Coronary artery (tissue), 2 donors: ENCODE measurements around the gene MFSD12.

ENCODE experiments used
- DNase-seq: peaks from one replicate; pipeline ENCODE4 v3.0.0-alpha.2; 2017; ENCODE audit warnings: low spot score
- H3K27ac ChIP-seq, 2 donors: fragments of 200-600 bp; sonication (generic); one replicate each; pipeline ENCODE4 v1.5.1; 2016 to 2019
- H3K4me3 ChIP-seq: fragments of 200-600 bp; sonication (generic); 2 replicates; pipeline ENCODE4 v1.5.1; 2016; ENCODE audit warnings: mild to moderate bottlenecking, moderate library complexity
- TF ChIP-seq, protein P1 (sequence below): fragments of 200-600 bp; sonication (generic); IDR thresholded peaks from one replicate; pipeline ENCODE4 v1.5.1; 2019; ENCODE audit warnings: antibody characterized with exemption

Gene MFSD12

DNA sequence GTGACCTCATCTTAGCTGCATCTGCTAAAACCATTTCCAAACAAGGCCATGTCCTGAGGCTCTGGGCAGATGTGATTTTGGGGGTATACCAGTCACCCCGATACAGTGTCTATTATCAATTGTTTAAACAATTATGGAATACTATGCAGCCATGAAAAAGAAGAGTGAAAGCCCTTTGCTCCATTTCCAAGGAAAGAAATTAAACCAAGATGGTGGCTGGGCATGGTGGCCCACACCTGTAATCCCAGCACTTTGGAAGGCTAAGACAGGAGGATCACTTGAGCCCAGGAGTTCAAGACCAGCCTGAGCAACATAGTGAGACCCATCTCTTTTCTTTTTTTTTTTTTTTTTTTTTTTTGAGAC, 17.6 kb downstream of the MFSD12 start:
- H3K4me3 ChIP-seq = no peak overlapping the region
- H3K27ac ChIP-seq = no peak overlapping the region
- TF ChIP-seq, protein P1, sequence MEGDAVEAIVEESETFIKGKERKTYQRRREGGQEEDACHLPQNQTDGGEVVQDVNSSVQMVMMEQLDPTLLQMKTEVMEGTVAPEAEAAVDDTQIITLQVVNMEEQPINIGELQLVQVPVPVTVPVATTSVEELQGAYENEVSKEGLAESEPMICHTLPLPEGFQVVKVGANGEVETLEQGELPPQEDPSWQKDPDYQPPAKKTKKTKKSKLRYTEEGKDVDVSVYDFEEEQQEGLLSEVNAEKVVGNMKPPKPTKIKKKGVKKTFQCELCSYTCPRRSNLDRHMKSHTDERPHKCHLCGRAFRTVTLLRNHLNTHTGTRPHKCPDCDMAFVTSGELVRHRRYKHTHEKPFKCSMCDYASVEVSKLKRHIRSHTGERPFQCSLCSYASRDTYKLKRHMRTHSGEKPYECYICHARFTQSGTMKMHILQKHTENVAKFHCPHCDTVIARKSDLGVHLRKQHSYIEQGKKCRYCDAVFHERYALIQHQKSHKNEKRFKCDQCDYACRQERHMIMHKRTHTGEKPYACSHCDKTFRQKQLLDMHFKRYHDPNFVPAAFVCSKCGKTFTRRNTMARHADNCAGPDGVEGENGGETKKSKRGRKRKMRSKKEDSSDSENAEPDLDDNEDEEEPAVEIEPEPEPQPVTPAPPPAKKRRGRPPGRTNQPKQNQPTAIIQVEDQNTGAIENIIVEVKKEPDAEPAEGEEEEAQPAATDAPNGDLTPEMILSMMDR = no peak
- DNase-seq = no peak

DNA sequence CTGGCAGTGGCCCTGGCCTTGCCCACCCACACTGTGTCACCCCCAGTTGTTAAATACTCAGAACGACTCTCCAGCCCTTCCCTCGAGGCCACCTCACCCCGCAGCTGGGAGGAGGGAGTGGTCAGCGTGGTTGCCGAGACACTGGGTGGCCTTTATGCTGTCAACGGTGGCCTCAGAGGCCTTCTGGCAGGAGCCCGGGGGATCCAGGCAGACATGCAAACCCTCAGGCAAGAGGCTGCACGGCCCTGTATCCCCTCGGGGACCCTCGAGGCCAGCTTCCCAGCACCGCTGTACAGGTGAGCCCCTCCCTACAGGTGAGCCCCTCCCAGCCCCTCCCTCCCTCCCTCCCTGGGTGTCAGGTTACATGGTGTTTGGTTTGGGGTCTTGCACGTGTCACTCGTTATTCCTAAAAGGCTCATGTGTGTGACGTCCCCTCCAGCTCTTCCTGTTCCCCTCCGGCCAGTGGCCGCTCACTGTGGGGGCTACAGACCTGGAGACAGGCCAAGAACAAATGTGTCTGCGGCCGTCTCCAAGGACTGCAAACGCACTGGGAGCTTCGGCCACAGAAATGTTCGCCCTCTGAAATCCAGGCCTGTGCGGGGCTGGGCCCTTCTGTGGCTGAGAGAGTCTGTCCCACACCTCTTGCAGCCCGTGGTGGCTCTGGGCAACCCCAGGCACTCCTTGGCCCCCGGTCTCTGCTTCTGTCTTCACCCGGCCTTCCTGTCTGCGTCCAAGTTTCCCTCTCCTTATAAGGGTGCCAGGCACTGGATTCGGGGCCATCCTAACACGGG, 18.2 kb downstream of the MFSD12 start, which contains the start of gene TEKTIP1:
Gene TEKTIP1 (plus strand): TSS at position 210 of the 791 bp plus-strand sequence. CDS start 4 bp downstream, at position 214.
- no peak within 1 kb of the TSS for H3K4me3 ChIP-seq
- no peak for DNase-seq
- peak within 1 kb of the TSS in 1 of 2 donors; percentile 4 for H3K27ac ChIP-seq
- TF ChIP-seq, protein P1 = no peak

DNA sequence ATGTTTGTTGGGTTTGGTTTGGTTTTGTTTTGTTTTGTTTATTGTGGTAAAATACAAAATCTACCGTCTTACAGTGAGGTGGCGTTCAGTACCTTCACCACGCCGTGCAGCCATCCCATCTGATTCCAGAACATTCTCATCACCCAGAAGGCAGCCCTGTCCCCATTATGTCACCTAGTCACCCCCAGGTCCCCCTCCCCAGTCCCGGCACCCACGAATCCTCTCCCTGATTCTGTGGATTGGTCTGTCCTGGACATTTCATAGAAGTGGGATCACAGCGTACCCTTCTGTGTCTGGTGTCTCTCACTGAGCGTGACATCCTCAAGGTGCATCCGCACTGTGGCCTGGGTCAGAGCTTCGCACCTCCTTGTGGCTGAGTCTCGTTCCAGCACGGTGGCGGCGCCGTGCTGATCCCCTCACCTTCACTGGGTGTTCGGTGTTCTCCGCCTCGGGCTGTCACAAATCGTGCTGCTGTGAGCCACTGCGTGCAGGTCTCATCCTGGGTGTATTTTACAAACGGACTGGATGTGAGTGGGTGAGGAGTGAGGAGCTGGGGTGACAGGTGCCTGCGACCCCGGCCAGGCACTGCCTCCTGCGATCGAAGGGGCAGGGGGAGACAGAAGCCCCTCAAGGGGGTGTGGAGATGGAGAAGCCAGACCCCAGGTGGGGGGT, 19.0 kb downstream of the MFSD12 start:
- no peak for DNase-seq
- TF ChIP-seq, protein P1 = no peak
- Histone ChIP-seq H3K4me3 (no peak overlapping the region), H3K27ac (no peak overlapping the region)

DNA sequence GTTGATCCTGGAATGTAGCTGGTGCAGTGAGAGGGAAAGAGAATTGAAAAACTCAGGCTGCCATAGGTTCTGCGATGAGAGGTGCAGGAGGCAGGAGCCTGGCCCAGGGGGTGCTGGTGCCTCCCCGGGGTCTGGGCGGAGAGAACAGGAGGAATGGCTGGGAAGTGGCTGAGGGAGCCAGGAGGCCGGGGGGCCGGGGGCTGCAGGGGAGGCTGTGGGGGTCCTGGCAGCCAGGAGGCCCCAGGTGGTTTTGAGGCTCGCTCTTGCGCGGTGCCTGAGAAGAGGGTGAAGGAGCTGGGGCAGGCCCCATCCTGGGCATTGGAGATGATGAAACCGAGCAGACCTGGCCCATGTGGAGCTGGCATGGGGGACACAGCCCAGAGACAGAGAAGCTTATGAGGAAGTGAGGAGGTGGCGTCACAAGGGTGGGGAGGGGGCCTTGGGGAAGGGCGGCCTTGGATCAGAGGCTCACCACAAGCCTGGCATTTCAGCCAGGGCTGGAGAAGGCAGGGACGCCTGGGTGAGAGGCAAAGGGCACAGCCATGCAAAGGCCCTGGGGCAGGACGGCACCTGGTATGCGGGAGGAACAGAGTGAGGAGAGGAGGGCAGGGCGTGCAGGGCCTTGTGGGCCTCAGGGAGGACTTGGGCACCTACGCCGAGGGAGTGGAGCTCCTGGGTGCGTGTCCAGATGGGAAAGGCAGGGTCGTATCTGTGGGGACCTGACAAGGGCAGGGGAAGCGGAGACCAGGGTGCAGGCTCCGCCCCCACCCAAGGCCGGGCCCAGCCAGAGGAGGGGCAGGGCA, 19.7 kb downstream of the MFSD12 start:
- Histone ChIP-seq H3K4me3 (no peak overlapping the region), H3K27ac (peak overlapping the region in 1 of 2 donors; percentile 70)
- no peak for DNase-seq
- TF ChIP-seq, protein P1 = no peak

DNA sequence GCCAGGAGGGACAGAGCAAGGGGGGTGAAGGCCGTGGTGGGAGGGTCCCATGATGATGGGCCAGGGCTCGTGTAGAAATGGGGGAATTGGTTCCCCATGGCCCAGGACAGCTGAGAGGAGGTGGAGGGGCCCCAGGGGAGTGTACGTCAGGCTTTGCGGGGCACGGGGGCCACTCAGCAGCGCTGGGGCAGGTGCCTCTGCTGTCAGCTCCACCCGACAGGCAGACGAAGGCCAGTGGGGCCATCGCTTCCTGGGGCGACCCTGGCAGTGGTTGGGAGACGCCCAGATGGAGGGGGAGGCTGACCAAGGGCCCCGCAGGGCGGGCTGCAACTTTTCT, 20.3 kb downstream of the MFSD12 start:
- TF ChIP-seq, protein P1 = no peak
- DNase-seq = no peak

DNA sequence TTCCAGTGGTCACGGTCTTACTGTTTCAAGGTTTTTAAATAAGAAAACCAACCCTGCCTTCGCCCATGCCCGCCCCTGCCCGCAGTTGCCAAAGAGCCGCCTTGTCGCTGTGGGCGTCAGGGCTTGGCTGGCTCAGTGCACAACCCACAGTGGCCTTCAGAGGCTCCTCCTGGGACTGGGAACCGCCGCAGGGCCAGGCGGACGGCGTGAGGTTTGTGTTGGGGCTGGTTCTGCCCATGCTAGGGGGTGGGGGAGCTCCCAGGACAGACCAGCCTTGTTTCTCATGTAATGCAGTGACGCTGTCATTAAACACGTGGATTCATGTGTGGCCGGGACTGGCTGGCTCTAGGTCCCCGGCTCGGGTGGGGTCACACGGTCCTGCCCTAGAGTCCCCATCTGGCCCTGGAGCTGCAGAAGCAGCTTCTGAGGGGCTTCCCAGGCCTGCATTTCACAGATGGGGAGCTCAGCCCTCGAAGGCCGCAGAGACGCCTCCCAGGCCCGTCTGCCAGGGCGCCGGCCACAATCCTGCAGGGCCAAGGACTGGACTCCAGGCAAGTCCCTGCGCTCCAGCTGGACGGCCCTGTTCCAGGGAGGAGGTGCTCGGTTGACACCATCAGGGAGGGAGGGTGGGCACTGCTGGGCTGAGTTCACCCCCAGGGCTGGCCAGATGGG, 20.8 kb downstream of the MFSD12 start:
- Histone ChIP-seq H3K4me3 (no peak overlapping the region), H3K27ac (peak overlapping the region in 1 of 2 donors; percentile 70)
- DNase-seq = no peak
- TF ChIP-seq, protein P1 = no peak

More for the DNA sequence above, 20.3 kb downstream of the MFSD12 start:
- Histone ChIP-seq H3K4me3 (no peak overlapping the region), H3K27ac (peak overlapping the region in 1 of 2 donors; percentile 70)
